H1 (cell line): ENCODE measurements around the gene KLHL34. TPM values are rescaled to one million over a fixed set of nuclear protein-coding genes. Genes with fewer than 3 reads are reported as not detected.

Experiments
- polyA plus RNA-seq, 7 experiments: library from polyadenylated mRNA; depleted of rRNA in 3 of 7; stranded (reverse) in 5 of 7; unstranded in 2 of 7; fragments of >200 nt in 5 of 7; fragments of 200-250 nt in 2 of 7; gene quantifications; 1 replicate in 5 of 7; 2 replicates in 1 of 7; 4 replicates in 1 of 7; pipeline versions ENCODE4 v1.2.1 to v1.2.3, GENCODE V29; 2011 to 2013; ENCODE audit warnings: missing spikeins in 2 of 7, mixed read lengths in 2 of 7
- total RNA-seq: library from RNA; stranded (reverse); fragmentation: NEBNext Ultra II Directional; extraction: Animal tissue kit (Norgen Biotek cat#: 25700); gene quantifications from 2 replicates; pipeline ENCODE4 v1.2.1, GENCODE V29; 2021
- TF ChIP-seq, protein P1 (sequence below): IDR thresholded peaks from 2 replicates; pipeline ENCODE4 v1.6.1; 2012; ENCODE audit warnings: low read length, inconsistent platforms

Gene KLHL34
- total and polyA plus RNA-seq, 2 of the 8 experiments (the other 6 are each of a cell fraction or from before 2014, with no cell fraction given) = not detected

DNA sequence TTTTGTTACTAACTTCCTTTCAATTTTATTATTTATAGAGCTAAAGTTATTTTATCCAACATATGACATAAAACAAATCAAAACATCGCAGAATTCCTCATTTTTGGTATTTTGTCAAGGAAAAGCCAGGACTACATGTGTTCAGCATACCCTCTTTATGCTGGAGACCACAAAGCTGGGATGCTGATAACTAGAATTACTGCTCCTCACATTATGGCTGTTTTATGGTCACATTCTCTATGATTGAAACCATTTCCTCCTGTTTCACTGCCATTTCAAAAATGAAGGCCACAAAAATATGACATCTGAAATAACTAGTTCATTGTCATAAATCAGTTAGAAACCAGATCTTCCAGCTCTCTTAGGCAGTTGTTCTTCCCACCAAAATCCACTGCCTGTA, 41.7 kb downstream of the KLHL34 start (continued):
- TF ChIP-seq, protein P1, sequence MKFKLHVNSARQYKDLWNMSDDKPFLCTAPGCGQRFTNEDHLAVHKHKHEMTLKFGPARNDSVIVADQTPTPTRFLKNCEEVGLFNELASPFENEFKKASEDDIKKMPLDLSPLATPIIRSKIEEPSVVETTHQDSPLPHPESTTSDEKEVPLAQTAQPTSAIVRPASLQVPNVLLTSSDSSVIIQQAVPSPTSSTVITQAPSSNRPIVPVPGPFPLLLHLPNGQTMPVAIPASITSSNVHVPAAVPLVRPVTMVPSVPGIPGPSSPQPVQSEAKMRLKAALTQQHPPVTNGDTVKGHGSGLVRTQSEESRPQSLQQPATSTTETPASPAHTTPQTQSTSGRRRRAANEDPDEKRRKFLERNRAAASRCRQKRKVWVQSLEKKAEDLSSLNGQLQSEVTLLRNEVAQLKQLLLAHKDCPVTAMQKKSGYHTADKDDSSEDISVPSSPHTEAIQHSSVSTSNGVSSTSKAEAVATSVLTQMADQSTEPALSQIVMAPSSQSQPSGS = no peak
